Activated CD8-positive, alpha-beta T cell treated with anti-CD3 and anti-CD28 coated beads for 36 hours (primary cell): ENCODE data around the gene TRHDE. TPM values are rescaled to one million over a fixed set of nuclear protein-coding genes. Genes with fewer than 3 reads are reported as not detected.

ENCODE experiments used
- ATAC-seq: fragments of 200-7000 bp; cut with Tn5 transposase; one replicate; pipeline ENCODE4 v1.10.0; 2021; ENCODE audit warnings: mild to moderate bottlenecking, moderate library complexity
- CTCF ChIA-PET: fragments of 350-600 bp; sonication (Branson Sonifier 250); formaldehyde crosslinking; loops from one replicate; lab custom pipeline; 2021; ENCODE audit warnings: antibody characterized with exemption; lab: Charles Lee
- POLR2A ChIA-PET: fragments of 350-600 bp; sonication (Branson Sonifier 250); formaldehyde crosslinking; loops from one replicate; lab custom pipeline; 2021; ENCODE audit warnings: antibody characterized with exemption; lab: Charles Lee
- DNase-seq: peaks from one replicate; pipeline ENCODE4 v3.0.0-alpha.2; 2020
- H3K27ac Mint-ChIP-seq: one replicate; pipeline ENCODE4 v1.8.0; 2021; ENCODE audit warnings: mild to moderate bottlenecking, mixed read lengths
- H3K27me3 Mint-ChIP-seq: one replicate; pipeline ENCODE4 v1.8.0; 2021; ENCODE audit warnings: mixed read lengths
- H3K36me3 Mint-ChIP-seq: one replicate; pipeline ENCODE4 v1.8.0; 2021; ENCODE audit warnings: low read depth, mixed read lengths
- H3K4me1 Mint-ChIP-seq: one replicate; pipeline ENCODE4 v1.8.0; 2021; ENCODE audit warnings: low read depth, mixed read lengths
- H3K4me3 Mint-ChIP-seq: one replicate; pipeline ENCODE4 v1.8.0; 2021; ENCODE audit warnings: mild to moderate bottlenecking, moderate library complexity, mixed read lengths
- H3K9me3 Mint-ChIP-seq: one replicate; pipeline ENCODE4 v1.8.0; 2021; ENCODE audit warnings: mixed read lengths
- intact Hi-C: fragments of 100-400 bp; cut with micrococcal nuclease; formaldehyde crosslinking; loops from one replicate; pipeline ENCODE4 v1.10.0; 2022
- total RNA-seq, 2 experiments: library from RNA; stranded (reverse); gene quantifications; one replicate each; pipeline ENCODE4 v1.2.3, GENCODE V29; 2021
- TF ChIP-seq, protein P1 (sequence below): fragments of 200-600 bp; IDR thresholded peaks from one replicate; pipeline ENCODE4 v1.8.0; 2022; ENCODE audit warnings: antibody characterized with exemption, mild to moderate bottlenecking

The TRHDE gene
- total RNA-seq, 2 experiments from 2014 or later: not detected

DNA sequence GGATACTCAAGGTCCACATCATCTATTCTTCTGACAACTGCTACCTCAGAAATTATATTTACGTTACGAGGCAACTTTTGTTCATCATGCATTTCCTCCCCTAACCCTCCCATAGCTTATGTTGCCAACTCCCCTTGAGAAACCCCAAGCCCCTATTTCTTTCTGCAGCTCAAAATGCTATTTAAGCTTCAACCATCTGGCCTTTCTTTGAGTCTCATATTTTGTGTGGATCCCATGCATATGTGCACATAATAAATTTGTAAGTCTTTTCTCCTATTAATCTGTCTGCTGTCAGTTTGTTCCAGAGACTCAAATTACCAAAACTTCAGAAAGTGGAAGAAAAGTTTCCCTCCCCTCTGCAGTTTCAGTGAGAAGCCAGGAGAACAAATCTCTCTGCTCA, 444.1 kb downstream of the TRHDE start:
- ChIA-PET CTCF (no interaction called here), POLR2A (interaction anchor here (0.6 kb wide), 1 partner anchor 952 kb away, joined by 3 read pairs; no protein-coding TSS in a partner anchor)
- Mint-ChIP-seq H3K4me3 (no peak overlapping the region), H3K36me3 (no peaks in the 10 kb centered on the region), H3K27me3 (no peaks in the 10 kb centered on the region), H3K9me3 (peaks cover 5% of the 10 kb centered on the region), H3K27ac (no peak overlapping the region), H3K4me1 (no peaks in the 10 kb centered on the region)
- ATAC-seq (no peak), DNase-seq (no peak)
- intact Hi-C loops: no loop called here
- TF ChIP-seq, protein P1, sequence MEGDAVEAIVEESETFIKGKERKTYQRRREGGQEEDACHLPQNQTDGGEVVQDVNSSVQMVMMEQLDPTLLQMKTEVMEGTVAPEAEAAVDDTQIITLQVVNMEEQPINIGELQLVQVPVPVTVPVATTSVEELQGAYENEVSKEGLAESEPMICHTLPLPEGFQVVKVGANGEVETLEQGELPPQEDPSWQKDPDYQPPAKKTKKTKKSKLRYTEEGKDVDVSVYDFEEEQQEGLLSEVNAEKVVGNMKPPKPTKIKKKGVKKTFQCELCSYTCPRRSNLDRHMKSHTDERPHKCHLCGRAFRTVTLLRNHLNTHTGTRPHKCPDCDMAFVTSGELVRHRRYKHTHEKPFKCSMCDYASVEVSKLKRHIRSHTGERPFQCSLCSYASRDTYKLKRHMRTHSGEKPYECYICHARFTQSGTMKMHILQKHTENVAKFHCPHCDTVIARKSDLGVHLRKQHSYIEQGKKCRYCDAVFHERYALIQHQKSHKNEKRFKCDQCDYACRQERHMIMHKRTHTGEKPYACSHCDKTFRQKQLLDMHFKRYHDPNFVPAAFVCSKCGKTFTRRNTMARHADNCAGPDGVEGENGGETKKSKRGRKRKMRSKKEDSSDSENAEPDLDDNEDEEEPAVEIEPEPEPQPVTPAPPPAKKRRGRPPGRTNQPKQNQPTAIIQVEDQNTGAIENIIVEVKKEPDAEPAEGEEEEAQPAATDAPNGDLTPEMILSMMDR: no peak

DNA sequence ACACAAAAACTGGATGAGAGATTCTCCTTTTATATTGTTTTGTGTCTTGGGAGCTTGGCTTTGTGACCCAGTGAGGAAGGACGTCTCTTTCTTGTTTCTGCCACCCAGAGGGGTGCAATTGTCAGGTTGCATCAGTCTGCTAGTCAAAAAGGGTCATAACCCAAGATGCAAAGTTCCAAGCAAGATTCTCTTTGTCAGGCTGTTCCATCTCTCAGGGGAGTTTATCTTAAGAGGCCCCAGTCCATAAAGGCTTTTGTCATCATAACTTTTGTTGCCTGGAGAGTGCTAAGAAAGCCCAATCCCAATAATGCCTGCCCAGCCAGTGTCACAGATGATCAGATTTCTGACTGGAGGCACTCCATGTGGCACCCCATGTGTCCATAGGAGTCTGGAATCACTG, 444.9 kb downstream of the TRHDE start:
- no peak overlapping the region for H3K27ac Mint-ChIP-seq
- POLR2A ChIA-PET: no interaction called here
- peaks cover 8% of the 10 kb centered on the region for H3K9me3 Mint-ChIP-seq
- H3K4me1 Mint-ChIP-seq: no peaks in the 10 kb centered on the region
- no peak overlapping the region for H3K4me3 Mint-ChIP-seq
- CTCF ChIA-PET: no interaction called here
- no peaks in the 10 kb centered on the region for H3K36me3 Mint-ChIP-seq
- DNase-seq (no peak), ATAC-seq (no peak)
- H3K27me3 Mint-ChIP-seq: no peaks in the 10 kb centered on the region
- intact Hi-C loops: no loop called here
- TF ChIP-seq, protein P1: no peak
